Subcutaneous adipose tissue (tissue), 4 donors: ENCODE results near the gene HS3ST6. TPM values are rescaled to one million over a fixed set of nuclear protein-coding genes. Genes with fewer than 3 reads are reported as not detected.

Experiments
- CTCF ChIP-seq: fragments of 450-650 bp; IDR thresholded peaks from one replicate; pipeline ENCODE4 v1.5.1; 2016; ENCODE audit warnings: low read depth, mild to moderate bottlenecking, control low read depth, antibody characterized with exemption, moderate library complexity
- small RNA-seq: library from RNA; depleted of rRNA; stranded (forward); fragments of <200 nt; gene quantifications from one replicate; pipeline ENCODE3, GENCODE V24; 2016
- total RNA-seq, 4 donors: library from RNA; depleted of rRNA; stranded (reverse); fragments of >200 nt; gene quantifications; one replicate each; pipeline ENCODE4 v1.1.0, GENCODE V29; 2016

Gene HS3ST6
- total RNA-seq, 4 donors from 2014 or later, result not detected

- no peak for TF ChIP-seq CTCF
These were observed 52.1 kb downstream of the HS3ST6 start for GRCh38 chr16:1865902-1866690.

GRCh38 chr16:1863681-1864460, 54.3 kb downstream of the HS3ST6 start:
- no peak for TF ChIP-seq CTCF

GRCh38 chr16:1862394-1862793, 55.8 kb downstream of the HS3ST6 start:
- no peak for TF ChIP-seq CTCF

- no peak for TF ChIP-seq CTCF
These were observed 56.5 kb downstream of the HS3ST6 start for GRCh38 chr16:1861730-1862129.

Small RNA genes lying within 50 kb of the gene (small RNA-seq; reads per million reads assigned to genes)
- gene SNORA10 (not detected), gene SNORA64 (not detected)

Other genes starting within 250 kb of the HS3ST6 start
- gene JPT2, start 240.1 kb downstream of the HS3ST6 start, total RNA-seq, result 10 to 100 TPM; 13.2 to 26.4 (median 16.7) TPM
- gene MAPK8IP3, start 212.2 kb downstream of the HS3ST6 start, total RNA-seq, result 10 to 100 TPM; 15.8 to 92.1 (median 39.0) TPM
- 100 to 1,000 TPM in 1 of 4 donors, 10 to 100 TPM in 3; 34.1 to 102 (median 62.8) TPM for gene NME3, start 146.9 kb downstream of the HS3ST6 start, total RNA-seq
- gene EME2, start 145.6 kb downstream of the HS3ST6 start, total RNA-seq, result 10 to 100 TPM in 1 of 4 donors, 1 to 10 TPM in 3; 2.3 to 13.8 (median 5.2) TPM
- gene MRPS34, start 145.3 kb downstream of the HS3ST6 start, total RNA-seq, result 10 to 100 TPM; 34.1 to 62.4 (median 57.2) TPM
- gene SPSB3, start 135.8 kb downstream of the HS3ST6 start, total RNA-seq, result 100 to 1,000 TPM in 1 of 4 donors, 10 to 100 TPM in 3; 14.7 to 102 (median 64.5) TPM
- gene NUBP2, start 135.5 kb downstream of the HS3ST6 start, total RNA-seq, result 10 to 100 TPM; 17.0 to 77.2 (median 49.7) TPM
- under 1 TPM in 1 of 4 donors, not detected in 3; 0.66 TPM for gene IGFALS, start 124.7 kb downstream of the HS3ST6 start, total RNA-seq
- 100 to 1,000 TPM in 2 of 4 donors, 10 to 100 TPM in 2; 50.4 to 121 (median 108) TPM for gene HAGH, start 91.6 kb downstream of the HS3ST6 start, total RNA-seq
- gene FAHD1, start 91.2 kb downstream of the HS3ST6 start, total RNA-seq, result 10 to 100 TPM; 25.4 to 42.0 (median 30.8) TPM
- not detected for gene MEIOB, start 46.3 kb downstream of the HS3ST6 start, total RNA-seq
- gene MSRB1, start 24.8 kb upstream of the HS3ST6 start, total RNA-seq, result 10 to 100 TPM; 11.2 to 30.0 (median 18.1) TPM
- gene RPL3L, start 36.3 kb upstream of the HS3ST6 start, total RNA-seq, result not detected
- 100 to 1,000 TPM; 120 to 198 (median 186) TPM for gene NDUFB10, start 41.1 kb upstream of the HS3ST6 start, total RNA-seq
- 1,000 to 10,000 TPM; 1,492 to 1,850 (median 1,797) TPM for gene RPS2, start 46.4 kb upstream of the HS3ST6 start, total RNA-seq
- gene RNF151, start 48.4 kb upstream of the HS3ST6 start, total RNA-seq, result not detected
- gene TBL3, start 53.6 kb upstream of the HS3ST6 start, total RNA-seq, result 10 to 100 TPM; 20.9 to 30.6 (median 26.6) TPM
- gene NOXO1, start 63.1 kb upstream of the HS3ST6 start, total RNA-seq, result not detected
- 10 to 100 TPM in 3 of 4 donors, 1 to 10 TPM in 1; 9.1 to 17.4 (median 16.1) TPM for gene GFER, start 65.8 kb upstream of the HS3ST6 start, total RNA-seq
- not detected for gene SYNGR3, start 71.6 kb upstream of the HS3ST6 start, total RNA-seq
- gene ZNF598, start 91.4 kb upstream of the HS3ST6 start, total RNA-seq, result 10 to 100 TPM; 13.9 to 45.0 (median 15.0) TPM
- not detected for gene NPW, start 101.4 kb upstream of the HS3ST6 start, total RNA-seq
- gene NHERF2, start 108.5 kb upstream of the HS3ST6 start, total RNA-seq, result 100 to 1,000 TPM in 1 of 4 donors, 10 to 100 TPM in 3; 15.1 to 140 (median 48.9) TPM
- 10 to 100 TPM in 2 of 4 donors, 1 to 10 TPM in 2; 6.5 to 21.7 (median 12.0) TPM for gene NTHL1, start 129.4 kb upstream of the HS3ST6 start, total RNA-seq
- gene TSC2, start 129.6 kb upstream of the HS3ST6 start, total RNA-seq, result 100 to 1,000 TPM in 1 of 4 donors, 10 to 100 TPM in 3; 31.1 to 110 (median 50.2) TPM
- 100 to 1,000 TPM in 2 of 4 donors, 10 to 100 TPM in 2; 40.1 to 318 (median 76.1) TPM for gene PKD1, start 217.5 kb upstream of the HS3ST6 start, total RNA-seq
- 1 to 10 TPM in 1 of 4 donors, not detected in 3; 3.0 TPM for gene RAB26, start 230.2 kb upstream of the HS3ST6 start, total RNA-seq
- 10 to 100 TPM; 19.1 to 45.0 (median 31.1) TPM for gene TRAF7, start 237.4 kb upstream of the HS3ST6 start, total RNA-seq